GM18502 (cell line): Measurements from ENCODE around the gene IFIT5.
"Not testable (repeated sequence)": the region's sequence is repeated elsewhere in the genome, so short reads cannot be mapped to it uniquely, and the experiment has no call there.

Source experiments
- ATAC-seq: cut with Tn5 transposase; IDR thresholded peaks from one replicate; pipeline ENCODE4 v1.9.1; 2021; ENCODE audit warnings: mild to moderate bottlenecking; ENCODE audit not compliant: unreplicated experiment, poor library complexity

The IFIT5 gene, protein sequence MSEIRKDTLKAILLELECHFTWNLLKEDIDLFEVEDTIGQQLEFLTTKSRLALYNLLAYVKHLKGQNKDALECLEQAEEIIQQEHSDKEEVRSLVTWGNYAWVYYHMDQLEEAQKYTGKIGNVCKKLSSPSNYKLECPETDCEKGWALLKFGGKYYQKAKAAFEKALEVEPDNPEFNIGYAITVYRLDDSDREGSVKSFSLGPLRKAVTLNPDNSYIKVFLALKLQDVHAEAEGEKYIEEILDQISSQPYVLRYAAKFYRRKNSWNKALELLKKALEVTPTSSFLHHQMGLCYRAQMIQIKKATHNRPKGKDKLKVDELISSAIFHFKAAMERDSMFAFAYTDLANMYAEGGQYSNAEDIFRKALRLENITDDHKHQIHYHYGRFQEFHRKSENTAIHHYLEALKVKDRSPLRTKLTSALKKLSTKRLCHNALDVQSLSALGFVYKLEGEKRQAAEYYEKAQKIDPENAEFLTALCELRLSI

GRCh38 chr10:89414146-89414878 is at the start of gene IFIT5:
Gene IFIT5 (plus strand): TSS chr10:89414568. CDS start chr10:89414799, 231 bp downstream.
- peak; percentile 77 for ATAC-seq

GRCh38 chr10:89367529-89367928 is 46.8 kb upstream of the IFIT5 start:
- ATAC-seq: peak; percentile 80

DNA sequence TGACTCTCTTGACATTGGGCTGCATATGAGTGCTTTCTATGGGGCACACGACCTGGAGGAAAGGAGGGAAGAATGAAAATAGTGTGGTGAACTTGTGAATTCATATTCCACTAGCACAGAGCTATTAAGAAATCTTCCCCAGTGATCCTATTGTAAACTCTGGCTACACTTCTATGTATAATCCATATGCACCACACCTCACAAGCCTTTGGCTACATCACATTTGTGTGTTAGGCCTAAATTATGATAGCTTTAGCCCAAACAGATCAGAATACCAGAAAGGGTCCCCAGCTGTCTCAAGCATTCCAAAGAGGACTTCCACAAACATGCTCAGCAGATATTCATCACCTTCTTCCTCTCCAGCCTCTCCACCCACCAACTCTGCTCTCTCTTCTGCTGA is 46.2 kb upstream of the IFIT5 start:
- ATAC-seq: no peak

GRCh38 chr10:89369156-89370105 is 44.9 kb upstream of the IFIT5 start:
- ATAC-seq: no peak

GRCh38 chr10:89371079-89371478 is 43.3 kb upstream of the IFIT5 start:
- ATAC-seq: no peak

DNA sequence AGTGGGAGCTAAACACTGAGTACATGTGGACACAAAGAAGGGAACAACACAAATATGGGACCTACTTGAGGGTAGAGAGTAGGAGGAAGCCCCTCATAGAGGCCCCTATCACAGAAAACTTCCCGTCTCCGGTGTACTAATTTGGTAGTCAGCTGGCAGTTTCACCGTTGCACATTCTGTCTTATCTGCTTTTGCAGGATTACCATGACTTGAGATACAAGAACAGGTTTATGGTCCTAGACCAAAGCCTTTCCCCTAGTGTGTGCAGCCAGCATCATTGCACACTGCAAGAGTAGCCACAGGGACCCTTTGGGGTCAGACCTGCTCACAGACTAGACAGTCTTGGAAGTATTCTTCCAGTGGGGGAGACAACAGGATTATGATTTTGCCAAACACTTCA is 42.4 kb upstream of the IFIT5 start:
- ATAC-seq: no peak

GRCh38 chr10:89373916-89374711 is 40.3 kb upstream of the IFIT5 start:
- no peak for ATAC-seq

GRCh38 chr10:89374713-89375141 is 39.6 kb upstream of the IFIT5 start:
- no peak for ATAC-seq

DNA sequence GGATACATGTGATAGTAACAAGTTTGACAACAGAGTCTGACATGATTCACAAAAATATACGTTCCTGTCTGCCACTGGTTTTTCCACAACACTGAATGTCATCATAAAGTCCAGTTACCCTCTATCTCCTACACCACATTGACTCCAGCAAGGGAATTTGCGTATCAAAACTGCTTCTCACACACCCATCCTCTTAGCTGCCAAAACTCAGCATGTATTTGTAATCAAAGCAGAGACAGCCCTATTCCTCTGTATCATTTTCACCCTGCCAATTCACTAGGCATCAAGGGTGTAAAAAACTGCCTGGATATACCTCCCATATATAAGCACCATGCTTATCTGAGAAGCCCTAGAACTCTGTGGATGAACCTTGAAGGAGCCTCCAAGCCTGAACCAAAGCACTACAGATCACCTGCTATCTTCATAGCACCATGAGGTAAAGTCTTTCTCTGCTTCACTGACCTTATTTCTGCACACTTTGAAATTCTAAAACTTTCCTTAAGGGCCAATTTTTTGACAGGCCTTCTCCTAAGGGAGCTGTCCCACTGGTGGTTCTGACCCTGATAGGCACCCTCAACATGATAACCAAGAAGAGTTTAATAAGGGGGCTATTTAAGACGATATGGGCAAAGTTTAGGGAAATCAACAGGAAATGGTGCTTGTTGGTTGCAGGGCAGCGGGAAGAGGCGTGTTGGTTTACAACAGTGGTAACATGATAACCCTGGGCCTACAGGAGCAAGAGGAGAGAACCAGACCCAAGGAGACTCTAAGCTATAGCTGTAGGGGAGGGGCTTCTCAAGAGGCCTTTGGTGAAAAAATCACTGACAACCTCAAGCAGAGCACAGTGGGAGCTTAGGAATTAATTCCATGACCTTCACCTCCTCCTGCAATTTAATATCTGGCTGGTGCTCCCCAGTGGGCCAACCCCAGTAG is 36.4 kb upstream of the IFIT5 start, which contains the start of gene IFIT1B:
Gene IFIT1B, plus strand, starts transcription at position 352 of the 933 bp plus-strand sequence. Its CDS starts 80 bp downstream, at position 432.
- ATAC-seq: no peak

DNA sequence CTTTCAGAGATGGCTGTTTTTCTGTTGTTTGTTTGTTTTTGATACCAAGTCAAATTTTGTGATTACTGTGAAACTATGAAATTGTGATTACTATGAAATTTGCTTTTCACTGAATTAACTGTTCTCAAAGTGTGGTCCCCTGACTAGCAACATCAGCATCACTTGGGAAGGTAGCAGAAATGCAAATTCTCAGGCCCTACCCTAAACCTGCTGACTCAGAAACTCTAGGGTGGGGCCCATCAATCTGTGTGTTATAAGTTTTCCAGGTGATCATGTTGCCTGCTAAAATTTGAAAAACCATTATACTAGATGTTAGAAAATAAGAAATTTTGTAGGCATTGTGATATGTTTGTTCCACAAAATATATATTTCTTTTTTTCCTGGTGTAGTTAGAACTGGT is 35.3 kb upstream of the IFIT5 start:
- ATAC-seq: no peak

DNA sequence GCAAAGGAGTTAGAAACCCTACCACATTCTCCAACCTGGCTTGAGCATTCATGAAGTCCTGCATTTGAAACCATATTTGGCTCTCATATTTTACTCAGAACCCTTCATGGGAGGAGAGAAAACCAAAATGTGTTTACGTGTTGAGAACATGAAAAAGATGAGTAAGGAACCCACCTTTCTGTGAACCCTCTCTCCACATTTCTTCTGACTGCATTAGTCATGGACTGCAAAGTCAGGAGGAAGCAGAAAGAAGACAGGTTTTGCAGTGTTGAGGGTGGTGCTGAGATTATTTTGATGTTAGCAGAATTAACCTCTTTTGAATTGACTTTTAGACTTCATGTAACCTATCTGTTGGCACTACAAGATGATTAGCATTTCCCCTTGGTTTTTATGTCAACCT is 31.6 kb upstream of the IFIT5 start:
- no peak for ATAC-seq

DNA sequence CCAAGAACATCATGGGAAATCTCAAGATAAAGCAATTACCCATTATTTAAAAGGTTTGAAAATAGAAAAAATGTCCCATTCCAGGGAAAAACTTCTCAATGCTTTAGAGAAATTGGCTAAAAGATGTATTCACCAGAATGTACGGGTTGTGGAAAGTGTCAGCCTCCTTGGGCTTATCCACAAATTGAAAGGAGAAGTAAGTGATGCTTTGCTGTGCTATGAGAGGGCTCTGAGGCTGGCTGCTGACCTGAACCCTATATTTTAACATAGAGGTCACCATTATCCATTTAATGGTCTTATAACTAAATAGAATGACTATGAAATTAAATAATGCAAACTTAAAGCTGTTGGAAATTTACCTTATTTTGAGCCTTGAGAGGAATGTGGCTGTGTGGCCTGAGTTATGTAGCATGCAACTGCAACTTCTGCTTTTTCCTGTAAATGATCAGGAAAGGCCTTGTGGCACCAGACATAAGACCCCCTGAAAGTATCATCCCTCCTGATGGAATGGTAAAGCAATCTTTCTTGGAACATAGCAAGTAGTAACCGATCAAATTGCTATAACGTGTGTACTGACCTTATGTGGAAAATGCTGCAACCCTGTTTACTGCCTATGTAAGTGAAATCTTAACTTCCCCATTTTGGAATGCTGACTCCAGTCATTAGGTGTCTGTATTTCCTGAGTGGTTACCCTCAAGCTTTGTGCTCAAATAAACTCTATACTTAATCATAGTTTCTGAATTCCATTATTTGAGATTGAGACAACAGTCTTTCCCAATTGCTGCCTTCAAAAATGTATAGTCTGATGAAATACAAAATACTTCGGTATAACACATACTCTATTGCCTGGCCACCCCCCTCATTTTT is 29.7 kb upstream of the IFIT5 start:
- no peak for ATAC-seq

DNA sequence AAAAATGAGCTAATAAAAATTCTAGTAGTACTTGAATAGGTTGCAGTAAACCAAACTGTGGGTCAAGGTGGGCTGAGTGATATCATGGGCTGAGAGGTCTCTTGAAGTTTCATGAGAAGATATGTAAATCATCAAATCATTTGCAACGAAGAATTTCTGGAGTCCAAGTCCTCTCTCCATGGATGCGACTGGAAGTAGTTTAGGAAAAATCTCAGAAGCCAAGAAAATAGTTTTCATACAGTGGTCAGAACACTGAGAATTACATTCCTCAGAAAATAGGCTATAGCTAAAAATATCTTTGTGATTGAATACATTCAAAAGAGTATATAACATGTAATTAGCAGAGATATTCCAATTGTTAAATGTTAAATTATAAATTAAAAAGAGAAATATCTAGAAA is 25.6 kb upstream of the IFIT5 start:
- ATAC-seq: no peak

DNA sequence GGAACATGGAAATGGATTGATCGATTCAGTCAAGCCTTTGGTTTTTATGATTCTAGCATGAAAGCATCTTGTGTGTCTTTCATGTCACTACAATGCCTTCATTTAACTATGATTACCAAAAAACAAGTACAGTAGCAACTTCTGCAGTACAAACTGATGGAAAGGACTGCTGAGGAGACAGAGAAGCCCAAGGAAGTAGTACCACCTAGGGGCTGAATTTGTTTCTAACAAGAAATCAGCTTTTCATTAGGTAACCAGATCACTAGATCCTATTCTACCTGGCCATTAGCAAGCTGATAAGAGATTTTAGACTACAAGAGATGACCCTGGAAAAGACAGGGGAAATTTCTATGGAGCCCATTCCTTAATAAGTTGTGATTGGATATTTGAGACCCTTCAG is 25.1 kb upstream of the IFIT5 start:
- no peak for ATAC-seq

- ATAC-seq: no peak
These were observed 23.7 kb upstream of the IFIT5 start for GRCh38 chr10:89390476-89391225.

DNA sequence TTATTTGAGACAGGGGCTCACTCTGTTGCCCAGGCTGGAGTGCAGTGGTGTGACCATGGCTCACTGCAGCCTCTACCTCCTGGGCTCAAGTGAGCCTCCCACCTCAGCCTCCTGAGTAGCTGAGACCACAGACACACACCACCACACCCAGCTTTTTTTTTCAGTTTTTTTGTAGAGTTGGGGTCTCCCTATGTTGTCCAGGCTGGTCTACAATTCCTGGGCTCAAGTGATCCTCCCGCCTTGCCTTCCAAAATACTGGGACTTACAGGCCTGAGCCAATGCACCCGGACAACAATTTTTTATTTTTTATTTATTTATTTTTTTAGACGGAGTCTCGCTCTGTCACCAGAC is 23.2 kb upstream of the IFIT5 start:
- not testable (repeated sequence) for ATAC-seq
